Measurements from ENCODE around the gene CFAP45. TPM values are rescaled to one million over a fixed set of nuclear protein-coding genes. Genes with fewer than 3 reads are reported as not detected.

CFAP45 gene
- total and polyA plus RNA-seq, 2 of the 8 experiments (the other 6 are each of a cell fraction or from before 2014, with no cell fraction given) = 0.05 TPM; not detected in 1

GRCh38 chr1:159831412-159832141 lies 68.4 kb downstream of the CFAP45 start:
- ChIA-PET POLR2A (ENCODE audit: partially characterized antibody) (interaction anchor here (0.9 kb wide), 1 partner anchor 15 kb away, joined by 3 read pairs; no protein-coding TSS in a partner anchor), CTCF (ENCODE audit: partially characterized antibody) (interaction anchor here (0.9 to 11.2 kb wide), 14 partner anchors 9 to 176 kb away, joined by 3 to 175 read pairs (median 6); partner anchors contain the start of genes DUSP23 and FCRL6)
- no peak for TF ChIP-seq TAF7 (optimal IDR thresholded peaks at IDR 0.05; ENCODE audit: borderline replicate concordance, low read depth, low read length)
- no peak overlapping the region for H3K56ac ChIP-seq (replicated peaks; ENCODE audit: insufficient read length, low read depth, low read length)
- H2BK20ac ChIP-seq (ENCODE audit: low read length) = no peak overlapping the region
- H3K4ac ChIP-seq (replicated peaks; ENCODE audit: insufficient read length, low read depth, low read length) = no peak overlapping the region
- H3K36me3 ChIP-seq (ENCODE audit: control insufficient read depth in 2 of 4, insufficient read depth in 4 of 4, low read length in 3 of 4) = no peaks in the 10 kb centered on the region
- H3K4me2 ChIP-seq (ENCODE audit: insufficient read depth in 1 of 2, low read depth in 2 of 2, low read length in 2 of 2) = no peak overlapping the region
- H3K79me1 ChIP-seq (ENCODE audit: low read depth, low read length) = no peaks in the 10 kb centered on the region
- WGBS, 2 experiments (ENCODE audit: extremely low coverage in 1 of 2, insufficient coverage in 1 of 2, insufficient read length in 1 of 2, insufficient replicate concordance in 2 of 2, low coverage in 1 of 2, low lambda C conversion rate in 2 of 2, missing lambda C conversion rate in 1 of 2) = 57% methylated on average over 7 of the region's 7 CpGs; no CpG with 5 or more reads in 1 of the 2 experiments
- no peak overlapping the region for H2BK12ac ChIP-seq (ENCODE audit: low read depth, low read length)
- H3K18ac ChIP-seq (ENCODE audit: extremely low read depth, low read length) = no peak overlapping the region
- no peak overlapping the region for H4K8ac ChIP-seq (ENCODE audit: extremely low read depth, insufficient read depth, low read length)
- no peak overlapping the region for H4K91ac ChIP-seq (replicated peaks; ENCODE audit: insufficient read length, low read length)
- H3K79me2 ChIP-seq (ENCODE audit: control insufficient read depth in 1 of 2, insufficient read depth in 2 of 2, low read length in 2 of 2) = no peaks in the 10 kb centered on the region
- no peak overlapping the region for H2AK5ac ChIP-seq (ENCODE audit: low read depth, low read length)
- DNase-seq (ENCODE audit: low read depth in 1 of 2, low spot score in 2 of 2) (no peak), FAIRE-seq (no peak)
- no peak overlapping the region for H3K14ac ChIP-seq (ENCODE audit: insufficient read length)
- H3K9ac ChIP-seq (replicated peaks in 1 of 4; ENCODE audit: extremely low read depth in 1 of 4, low read depth in 3 of 4, low read length in 3 of 4) = no peak overlapping the region
- H4K5ac ChIP-seq (ENCODE audit: insufficient read length, low read depth, low read length) = no peak overlapping the region
- H2BK15ac ChIP-seq (ENCODE audit: low read length) = no peak overlapping the region
- H2BK120ac ChIP-seq (replicated peaks; ENCODE audit: low read depth, low read length) = no peak overlapping the region
- H3K4me3 ChIP-seq (ENCODE audit: extremely low read depth in 1 of 4, insufficient read depth in 2 of 4, low read depth in 3 of 4, low read length in 4 of 4) = no peak overlapping the region
- H4K20me1 ChIP-seq (replicated peaks in 1 of 2; ENCODE audit: control insufficient read depth in 1 of 2, insufficient read depth in 2 of 2, low read length in 2 of 2) = no peaks in the 10 kb centered on the region
- no peak overlapping the region for H3K23ac ChIP-seq (ENCODE audit: insufficient read length)
- H3K27ac ChIP-seq (ENCODE audit: low read depth, low read length) = no peak overlapping the region
- H2AFZ ChIP-seq (ENCODE audit: low read length) = no peak overlapping the region
- H3K9me3 ChIP-seq (ENCODE audit: insufficient read depth in 2 of 2, low read depth in 1 of 2, low read length in 1 of 2) = no peaks in the 10 kb centered on the region
- peaks cover 0 to 15% (median 3%) of the 10 kb centered on the region in 4 experiments; a peak in 6 of 7 replicates for H3K27me3 ChIP-seq (replicated peaks in 1 of 4; ENCODE audit: control insufficient read depth in 3 of 4, extremely low read depth in 1 of 4, insufficient read depth in 3 of 4, low read length in 3 of 4)
- no peak overlapping the region for H2BK5ac ChIP-seq (ENCODE audit: low read depth, low read length)
- no peaks in the 10 kb centered on the region for H3K23me2 ChIP-seq (ENCODE audit: low read depth, low read length)
- H3K4me1 ChIP-seq (replicated peaks in 1 of 4; ENCODE audit: control insufficient read depth in 3 of 4, insufficient read depth in 4 of 4, low read length in 3 of 4) = peaks cover 0 to 4% (median 2%) of the 10 kb centered on the region in 4 experiments; a peak in 1 of 7 replicates

Data from H1 (cell line).